C4-2B (cell line): ENCODE results near the gene ALDH1A2.

ENCODE experiments used
- CTCF ChIP-seq: fragments of 450-650 bp; conservative IDR thresholded peaks from 2 replicates; pipeline ENCODE4 v1.5.1; 2017; ENCODE audit warnings: mild to moderate bottlenecking
- ZFX ChIP-seq: fragments of 450-650 bp; IDR thresholded peaks from 2 replicates; pipeline ENCODE4 v1.6.1; 2017

- TF ChIP-seq CTCF (no peak), ZFX (no peak)
These were observed 1.2 kb downstream of the ALDH1A2 start for GRCh38 chr15:58064082-58064979.
